Endothelial cell (in vitro differentiated cells): ENCODE results near the gene HIGD1B. TPM values are rescaled to one million over a fixed set of nuclear protein-coding genes. Genes with fewer than 3 reads are reported as not detected.

Source experiments
- DNase-seq: peaks from one replicate; pipeline ENCODE4 v3.0.0; 2021; ENCODE audit warnings: low spot score
- H3K27ac Mint-ChIP-seq: one replicate; pipeline ENCODE4 v1.8.0; 2021; ENCODE audit warnings: mixed read lengths, inconsistent platforms; ENCODE audit not compliant: unreplicated experiment
- H3K27me3 Mint-ChIP-seq: one replicate; pipeline ENCODE4 v1.8.0; 2021; ENCODE audit warnings: mild to moderate bottlenecking, moderate library complexity, mixed read lengths, inconsistent platforms; ENCODE audit not compliant: unreplicated experiment
- H3K36me3 Mint-ChIP-seq: one replicate; pipeline ENCODE4 v1.8.0; 2021; ENCODE audit warnings: mild to moderate bottlenecking, low read depth, mixed read lengths, inconsistent platforms; ENCODE audit not compliant: unreplicated experiment
- H3K4me1 Mint-ChIP-seq: one replicate; pipeline ENCODE4 v1.8.0; 2021; ENCODE audit warnings: mild to moderate bottlenecking, mixed read lengths, inconsistent platforms; ENCODE audit not compliant: unreplicated experiment
- H3K4me3 Mint-ChIP-seq: one replicate; pipeline ENCODE4 v1.8.0; 2021; ENCODE audit warnings: mild to moderate bottlenecking, mixed read lengths, inconsistent platforms; ENCODE audit not compliant: unreplicated experiment
- H3K9me3 Mint-ChIP-seq: one replicate; pipeline ENCODE4 v1.8.0; 2021; ENCODE audit warnings: mixed read lengths, inconsistent platforms; ENCODE audit not compliant: unreplicated experiment
- CTCF ChIP-seq: fragments of 200-600 bp; sonication (generic); IDR thresholded peaks from one replicate; pipeline ENCODE4 v1.5.0; 2021; ENCODE audit warnings: antibody characterized with exemption; ENCODE audit not compliant: unreplicated experiment
- total RNA-seq: library from RNA; stranded (reverse); fragmentation: NEBNext Ultra II Directional; extraction: Animal tissue kit (Norgen Biotek cat#: 25700); gene quantifications from one replicate; pipeline ENCODE4 v1.2.1, GENCODE V29; 2021; ENCODE audit not compliant: unreplicated experiment

The HIGD1B gene
- total RNA-seq, 1 donor from 2014 or later, result not detected

GRCh38 chr17:44826123-44826790 lies 21.4 kb upstream of the HIGD1B start:
- Mint-ChIP-seq H3K27me3 (peaks cover 4% of the 10 kb centered on the region), H3K4me1 (peaks cover 6% of the 10 kb centered on the region), H3K4me3 (no peak overlapping the region), H3K9me3 (no peaks in the 10 kb centered on the region), H3K36me3 (no peaks in the 10 kb centered on the region), H3K27ac (no peak overlapping the region)
- TF ChIP-seq CTCF, result no peak
- DNase-seq, result no peak

GRCh38 chr17:44827863-44828262 lies 19.8 kb upstream of the HIGD1B start:
- no peak for TF ChIP-seq CTCF
- no peak overlapping the region for H3K4me3 Mint-ChIP-seq

GRCh38 chr17:44828919-44829522 lies 18.7 kb upstream of the HIGD1B start:
- Mint-ChIP-seq H3K27me3 (peaks cover 4% of the 10 kb centered on the region), H3K27ac (peak overlapping the region; percentile 85), H3K36me3 (no peaks in the 10 kb centered on the region), H3K4me3 (peak overlapping the region; percentile 98), H3K4me1 (peaks cover 6% of the 10 kb centered on the region), H3K9me3 (no peaks in the 10 kb centered on the region)
- TF ChIP-seq CTCF, result no peak
- DNase-seq, result no peak

More at GRCh38 chr17:44827863-44828262, 19.8 kb upstream of the HIGD1B start:
- no peaks in the 10 kb centered on the region for H3K9me3 Mint-ChIP-seq
- no peak overlapping the region for H3K27ac Mint-ChIP-seq
- H3K36me3 Mint-ChIP-seq, result no peaks in the 10 kb centered on the region
- DNase-seq, result no peak
- H3K27me3 Mint-ChIP-seq, result peaks cover 4% of the 10 kb centered on the region
- peaks cover 6% of the 10 kb centered on the region for H3K4me1 Mint-ChIP-seq

- Mint-ChIP-seq H3K27me3 (peaks cover 4% of the 10 kb centered on the region), H3K4me3 (peak within 1 kb of the TSS; percentile 98), H3K9me3 (no peaks in the 10 kb centered on the region), H3K36me3 (no peaks in the 10 kb centered on the region), H3K27ac (peak within 1 kb of the TSS; percentile 85), H3K4me1 (peaks cover 6% of the 10 kb centered on the region)
- no peak for TF ChIP-seq CTCF
- peak; percentile 59 for DNase-seq
Observed at GRCh38 chr17:44829523-44830358, 17.9 kb upstream of the HIGD1B start, which contains the start of gene GJC1. GJC1 (minus strand) TSS chr17:44830287; CDS start chr17:44805817, 24,470 bp downstream.
